ENCODE results near the gene SMIM5. TPM values are rescaled to one million over a fixed set of nuclear protein-coding genes. Genes with fewer than 3 reads are reported as not detected.
A peak's percentile ranks its signal among the peaks of the same experiment; 100 is the strongest.

Gene SMIM5
- polyA plus RNA-seq, 1 donor from 2014 or later: 0.59 TPM

- no peak overlapping the region for H3K9ac ChIP-seq (ENCODE audit: low read length)
- H4K20me1 ChIP-seq (ENCODE audit: insufficient read depth): no peaks in the 10 kb centered on the region
- H3K4me3 ChIP-seq (ENCODE audit: low read length): no peak overlapping the region
- no peaks in the 10 kb centered on the region for H3K36me3 ChIP-seq (ENCODE audit: insufficient read depth, low read length)
- H3K27ac ChIP-seq (ENCODE audit: low read length): no peak overlapping the region
- H3K9me2 ChIP-seq (ENCODE audit: insufficient read depth, low read length): no peaks in the 10 kb centered on the region
- no peaks in the 10 kb centered on the region for H3F3A ChIP-seq (ENCODE audit: insufficient read depth, low read length, poor library complexity, severe bottlenecking)
- H3K9me3 ChIP-seq (ENCODE audit: low read length): no peaks in the 10 kb centered on the region
- no peaks in the 10 kb centered on the region for H3K27me3 ChIP-seq (ENCODE audit: insufficient read depth, low read depth, low read length)
- H3K79me2 ChIP-seq (replicated peaks; ENCODE audit: insufficient read depth, low read length): no peaks in the 10 kb centered on the region
- no peak for TF ChIP-seq EZH2 (IDR thresholded peaks at IDR 0.05; ENCODE audit: borderline replicate concordance, insufficient read depth, low read length, poor library complexity, severe bottlenecking)
- TF ChIP-seq RAD21 (conservative IDR thresholded peaks at IDR 0.05): no peak
- no peak for TF ChIP-seq MXI1 (conservative IDR thresholded peaks at IDR 0.05; ENCODE audit: poor library complexity, severe bottlenecking)
- TF ChIP-seq, protein P1, sequence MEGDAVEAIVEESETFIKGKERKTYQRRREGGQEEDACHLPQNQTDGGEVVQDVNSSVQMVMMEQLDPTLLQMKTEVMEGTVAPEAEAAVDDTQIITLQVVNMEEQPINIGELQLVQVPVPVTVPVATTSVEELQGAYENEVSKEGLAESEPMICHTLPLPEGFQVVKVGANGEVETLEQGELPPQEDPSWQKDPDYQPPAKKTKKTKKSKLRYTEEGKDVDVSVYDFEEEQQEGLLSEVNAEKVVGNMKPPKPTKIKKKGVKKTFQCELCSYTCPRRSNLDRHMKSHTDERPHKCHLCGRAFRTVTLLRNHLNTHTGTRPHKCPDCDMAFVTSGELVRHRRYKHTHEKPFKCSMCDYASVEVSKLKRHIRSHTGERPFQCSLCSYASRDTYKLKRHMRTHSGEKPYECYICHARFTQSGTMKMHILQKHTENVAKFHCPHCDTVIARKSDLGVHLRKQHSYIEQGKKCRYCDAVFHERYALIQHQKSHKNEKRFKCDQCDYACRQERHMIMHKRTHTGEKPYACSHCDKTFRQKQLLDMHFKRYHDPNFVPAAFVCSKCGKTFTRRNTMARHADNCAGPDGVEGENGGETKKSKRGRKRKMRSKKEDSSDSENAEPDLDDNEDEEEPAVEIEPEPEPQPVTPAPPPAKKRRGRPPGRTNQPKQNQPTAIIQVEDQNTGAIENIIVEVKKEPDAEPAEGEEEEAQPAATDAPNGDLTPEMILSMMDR (IDR thresholded peaks at IDR 0.05; ENCODE audit: poor library complexity, severe bottlenecking): no peak
- TF ChIP-seq REST (IDR thresholded peaks at IDR 0.05; ENCODE audit: borderline replicate concordance): no peak
- no peak overlapping the region for H3K4me2 ChIP-seq (ENCODE audit: low read length)
- no peak overlapping the region for H2AFZ ChIP-seq (ENCODE audit: low read depth, low read length)
These were observed 1.9 kb upstream of the SMIM5 start for GRCh38 chr17:75631353-75631752.

DNA sequence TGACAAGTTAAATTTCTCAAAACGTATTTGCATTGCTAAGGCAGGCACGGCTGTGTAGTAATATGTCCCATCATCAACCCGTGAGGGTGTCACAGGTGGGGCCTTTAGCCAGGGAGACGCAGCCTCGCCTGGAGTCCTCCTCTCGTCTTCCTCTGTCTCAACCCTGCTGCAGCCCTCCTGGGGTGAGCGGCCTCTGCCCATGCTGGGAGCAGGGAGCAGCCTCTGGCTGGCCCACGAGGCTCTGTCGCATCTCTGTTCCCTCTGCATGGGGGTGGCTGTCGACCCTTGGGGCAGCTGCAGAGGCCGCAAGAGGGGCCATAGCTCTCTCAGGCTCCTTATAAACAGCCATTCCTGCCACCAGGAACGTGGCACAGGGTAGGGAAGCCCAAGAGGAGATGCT lies 806 bp upstream of the SMIM5 start:
- H4K20me1 ChIP-seq (ENCODE audit: insufficient read depth): no peaks in the 10 kb centered on the region
- no peak overlapping the region for H2AFZ ChIP-seq (ENCODE audit: low read depth, low read length)
- H3K9me2 ChIP-seq (ENCODE audit: insufficient read depth, low read length): no peaks in the 10 kb centered on the region
- H3K9me3 ChIP-seq (ENCODE audit: low read length): no peaks in the 10 kb centered on the region
- H3K4me2 ChIP-seq (ENCODE audit: low read length): no peak overlapping the region
- no peaks in the 10 kb centered on the region for H3K79me2 ChIP-seq (replicated peaks; ENCODE audit: insufficient read depth, low read length)
- no peak overlapping the region for H3K27ac ChIP-seq (ENCODE audit: low read length)
- no peak for TF ChIP-seq SMC3 (conservative IDR thresholded peaks at IDR 0.05; ENCODE audit: poor library complexity)
- H3K9ac ChIP-seq (ENCODE audit: low read length): no peak overlapping the region
- H3K4me3 ChIP-seq (ENCODE audit: low read length): no peak overlapping the region
- H3F3A ChIP-seq (ENCODE audit: insufficient read depth, low read length, poor library complexity, severe bottlenecking): no peaks in the 10 kb centered on the region
- no peaks in the 10 kb centered on the region for H3K27me3 ChIP-seq (ENCODE audit: insufficient read depth, low read depth, low read length)
- H3K36me3 ChIP-seq (ENCODE audit: insufficient read depth, low read length): no peaks in the 10 kb centered on the region

DNA sequence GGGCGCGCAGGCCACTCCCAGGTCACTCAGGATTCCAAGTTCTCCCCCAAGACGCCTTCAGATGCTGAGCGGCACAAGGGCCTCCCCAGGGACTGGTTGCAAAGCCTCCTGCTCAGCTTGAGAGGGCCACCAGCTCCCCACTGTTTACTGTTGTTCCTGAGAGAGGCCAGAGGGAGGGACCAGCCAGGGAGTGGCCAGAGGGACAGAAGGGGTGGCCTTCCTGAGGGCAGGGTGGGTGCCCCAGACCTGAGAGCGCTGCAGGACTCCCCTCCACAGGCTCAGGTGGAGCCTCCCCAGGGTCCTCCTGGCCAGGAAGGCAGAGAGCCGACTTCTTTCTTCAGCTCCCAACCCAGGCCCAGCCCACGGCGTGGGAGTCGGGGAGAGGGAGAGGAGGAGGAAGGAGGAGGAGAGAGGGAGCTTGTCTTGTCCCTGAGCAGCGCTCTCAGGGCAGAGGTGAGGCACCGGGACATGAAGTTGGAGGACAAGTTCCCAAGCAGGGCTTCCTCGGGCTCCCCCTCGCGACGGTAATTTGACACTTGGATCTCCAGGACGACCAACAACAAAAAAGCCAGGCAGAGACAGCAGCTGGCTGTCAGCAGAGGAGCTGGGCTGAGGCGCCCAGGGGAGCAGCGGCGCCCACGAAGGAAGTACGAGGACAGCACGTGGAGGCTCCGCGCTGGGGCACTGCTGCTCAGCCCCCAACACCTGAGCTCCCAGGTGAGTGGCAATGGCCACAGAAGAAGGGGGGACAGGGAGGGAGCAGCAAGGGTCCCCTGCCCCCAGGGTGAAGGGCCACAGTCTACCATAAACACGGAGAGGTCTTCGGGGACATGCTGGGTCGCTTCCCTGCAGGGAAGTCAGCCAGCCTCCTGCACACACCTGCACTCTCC lies 497 bp downstream of the SMIM5 start:
- no peaks in the 10 kb centered on the region for H3K9me3 ChIP-seq (ENCODE audit: low read length)
- H3K36me3 ChIP-seq (ENCODE audit: insufficient read depth, low read length): no peaks in the 10 kb centered on the region
- H3K9ac ChIP-seq (ENCODE audit: low read length): peak overlapping the region; percentile 21
- H3K9me2 ChIP-seq (ENCODE audit: insufficient read depth, low read length): no peaks in the 10 kb centered on the region
- H3K27ac ChIP-seq (ENCODE audit: low read length): no peak overlapping the region
- peak overlapping the region; percentile 45 for H3K4me3 ChIP-seq (ENCODE audit: low read length)
- TF ChIP-seq POLR2AphosphoS5 (IDR thresholded peaks at IDR 0.05) (no peak), MXI1 (conservative IDR thresholded peaks at IDR 0.05; ENCODE audit: poor library complexity, severe bottlenecking) (peak; percentile 54), EP300 (conservative IDR thresholded peaks at IDR 0.05; ENCODE audit: poor library complexity, severe bottlenecking) (no peak), REST (IDR thresholded peaks at IDR 0.05; ENCODE audit: borderline replicate concordance) (no peak), SMC3 (conservative IDR thresholded peaks at IDR 0.05; ENCODE audit: poor library complexity) (peak; percentile 60), RAD21 (conservative IDR thresholded peaks at IDR 0.05) (peak; percentile 51)
- TF ChIP-seq, protein P1 (IDR thresholded peaks at IDR 0.05; ENCODE audit: poor library complexity, severe bottlenecking): peak; percentile 70
- H2AFZ ChIP-seq (ENCODE audit: low read depth, low read length): no peak overlapping the region
- H3K4me2 ChIP-seq (ENCODE audit: low read length): no peak overlapping the region
- no peaks in the 10 kb centered on the region for H3K27me3 ChIP-seq (ENCODE audit: insufficient read depth, low read depth, low read length)
- no peaks in the 10 kb centered on the region for H3K79me2 ChIP-seq (replicated peaks; ENCODE audit: insufficient read depth, low read length)
- no peaks in the 10 kb centered on the region for H4K20me1 ChIP-seq (ENCODE audit: insufficient read depth)
- H3F3A ChIP-seq (ENCODE audit: insufficient read depth, low read length, poor library complexity, severe bottlenecking): no peaks in the 10 kb centered on the region
